Activated T-cell treated with anti-CD3 and anti-CD28 coated beads, Interleukin-2, amount 50 U/mL, for 4 hours (primary cell): ENCODE measurements around the gene NUP210. TPM values are rescaled to one million over a fixed set of nuclear protein-coding genes. Genes with fewer than 3 reads are reported as not detected.

Experiments
- ATAC-seq, 2 donors: fragments of 200-7000 bp; cut with Tn5 transposase; one replicate each; pipeline ENCODE4 v1.10.0; 2021
- DNase-seq: peaks from one replicate; pipeline ENCODE4 v3.0.0-alpha.2; 2020
- H3K27me3 Mint-ChIP-seq: one replicate; pipeline ENCODE4 v1.8.0; 2021; ENCODE audit warnings: low read depth, mixed read lengths
- H3K36me3 Mint-ChIP-seq: one replicate; pipeline ENCODE4 v1.8.0; 2022; ENCODE audit warnings: mixed read lengths; ENCODE audit not compliant: insufficient read depth
- H3K4me1 Mint-ChIP-seq: one replicate; pipeline ENCODE4 v1.8.0; 2021; ENCODE audit warnings: low read depth, mixed read lengths
- H3K4me3 Mint-ChIP-seq: one replicate; pipeline ENCODE4 v1.8.0; 2021; ENCODE audit warnings: mild to moderate bottlenecking, moderate library complexity, mixed read lengths
- H3K9me3 Mint-ChIP-seq: one replicate; pipeline ENCODE4 v1.8.0; 2021; ENCODE audit warnings: mixed read lengths
- total RNA-seq, 3 donors: library from RNA; stranded (reverse); gene quantifications; one replicate each; pipeline ENCODE4 v1.2.1, GENCODE V29; 2021

The NUP210 gene
- total RNA-seq, 3 donors from 2014 or later = 80.3 to 83.4 (median 82.0) TPM

DNA sequence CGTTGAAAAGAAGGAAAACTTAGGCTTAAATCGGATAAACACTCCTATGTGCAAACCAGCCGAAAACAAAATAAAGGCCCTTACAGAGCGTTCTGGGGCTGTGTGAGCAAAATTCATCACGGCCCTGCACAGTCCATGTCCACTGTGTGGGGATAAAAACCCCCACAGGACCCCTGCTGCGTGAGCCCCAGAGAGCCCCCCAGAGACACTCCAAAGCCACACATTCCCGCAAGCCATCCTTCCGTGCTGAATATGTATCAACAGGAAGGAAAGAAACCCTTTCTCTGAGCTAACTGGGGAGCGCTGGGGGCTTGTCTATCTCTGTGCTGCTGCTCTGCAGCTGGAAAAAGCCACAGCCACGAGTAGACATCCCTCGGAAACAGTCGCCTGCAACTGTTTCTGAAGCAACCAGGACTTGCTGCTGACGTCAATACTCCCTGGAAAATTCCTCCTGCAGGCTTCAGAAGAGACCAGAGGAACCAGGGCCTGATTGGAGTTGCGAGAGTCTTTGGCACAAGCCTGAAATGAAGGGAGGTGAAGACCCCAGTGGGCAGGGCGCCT is 72.7 kb downstream of the NUP210 start:
- DNase-seq (no peak), ATAC-seq (no peak)
- H3K4me3 Mint-ChIP-seq = no peak overlapping the region
- peaks cover 59% of the 10 kb centered on the region for H3K4me1 Mint-ChIP-seq
- H3K27me3 Mint-ChIP-seq = no peaks in the 10 kb centered on the region
- H3K36me3 Mint-ChIP-seq = peaks cover 44% of the 10 kb centered on the region
- no peaks in the 10 kb centered on the region for H3K9me3 Mint-ChIP-seq

DNA sequence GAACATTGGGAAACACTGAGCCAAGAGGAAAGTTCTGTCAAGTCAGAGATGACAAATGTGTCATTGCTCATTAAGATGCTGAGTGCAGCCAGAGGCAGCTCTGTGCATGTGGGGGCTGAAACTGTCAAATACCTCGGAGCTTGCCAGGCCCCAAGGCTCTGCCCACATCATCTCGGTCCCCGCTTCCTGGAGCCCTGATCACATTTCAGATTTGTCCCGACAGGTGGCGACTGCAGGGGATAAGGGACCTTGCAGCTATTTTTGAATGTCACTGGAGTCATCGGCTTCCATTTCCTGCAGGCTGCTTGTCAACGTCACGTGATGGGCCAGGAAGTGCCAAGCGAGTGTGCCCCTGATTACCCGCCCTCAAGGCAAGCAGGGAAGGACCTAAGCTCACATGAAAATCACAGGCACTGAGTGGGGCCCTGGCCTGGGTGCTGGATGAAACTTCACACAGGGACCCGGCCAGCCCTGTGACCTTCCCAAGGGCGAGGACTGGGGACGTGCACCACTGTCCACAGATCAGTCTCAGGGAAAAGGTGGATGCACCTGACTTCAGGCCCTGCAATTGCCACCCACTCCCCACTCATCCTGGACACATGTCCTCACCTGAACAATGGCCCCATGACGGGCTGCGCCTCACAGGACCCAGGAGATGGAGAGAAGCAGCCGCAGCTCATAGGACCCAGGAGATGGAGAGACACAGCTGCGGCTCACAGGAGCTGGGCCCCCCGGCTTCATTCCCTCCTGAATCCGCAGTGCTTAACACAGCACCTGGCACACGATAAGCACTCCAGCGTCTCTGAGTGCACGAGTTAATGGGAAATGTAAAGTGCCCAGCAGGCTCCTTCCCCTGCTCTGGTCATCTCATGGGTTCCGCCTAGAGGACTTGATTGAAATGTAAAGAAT is 73.4 kb downstream of the NUP210 start:
- Mint-ChIP-seq H3K4me1 (peaks cover 59% of the 10 kb centered on the region), H3K27me3 (no peaks in the 10 kb centered on the region), H3K9me3 (no peaks in the 10 kb centered on the region), H3K36me3 (peaks cover 44% of the 10 kb centered on the region), H3K4me3 (no peak overlapping the region)
- ATAC-seq (peak; percentile 88 to 91), DNase-seq (peak; percentile 65)

DNA sequence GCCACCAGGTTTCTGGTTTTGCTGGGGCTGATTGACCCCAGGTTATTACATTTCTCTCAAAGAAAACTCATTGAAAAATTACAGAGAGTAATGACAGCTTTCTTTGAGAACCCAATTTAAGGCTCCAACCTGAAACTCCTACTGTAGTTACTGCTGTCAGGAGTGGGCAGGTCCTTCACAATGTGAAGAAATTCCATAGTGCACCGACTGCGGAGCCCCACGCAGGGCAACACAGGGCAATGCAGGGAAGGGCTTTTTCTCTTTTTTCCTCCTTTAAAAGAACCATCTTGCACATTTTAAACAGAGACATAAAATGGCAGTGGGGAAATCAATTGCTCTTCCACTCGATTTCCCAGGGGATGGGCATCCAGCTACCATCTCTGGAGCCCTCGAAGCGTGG is 74.3 kb downstream of the NUP210 start:
- H3K4me3 Mint-ChIP-seq = no peak overlapping the region
- peaks cover 44% of the 10 kb centered on the region for H3K36me3 Mint-ChIP-seq
- H3K4me1 Mint-ChIP-seq = peaks cover 56% of the 10 kb centered on the region
- no peak for ATAC-seq
- DNase-seq = no peak
- H3K27me3 Mint-ChIP-seq = no peaks in the 10 kb centered on the region
- no peaks in the 10 kb centered on the region for H3K9me3 Mint-ChIP-seq

DNA sequence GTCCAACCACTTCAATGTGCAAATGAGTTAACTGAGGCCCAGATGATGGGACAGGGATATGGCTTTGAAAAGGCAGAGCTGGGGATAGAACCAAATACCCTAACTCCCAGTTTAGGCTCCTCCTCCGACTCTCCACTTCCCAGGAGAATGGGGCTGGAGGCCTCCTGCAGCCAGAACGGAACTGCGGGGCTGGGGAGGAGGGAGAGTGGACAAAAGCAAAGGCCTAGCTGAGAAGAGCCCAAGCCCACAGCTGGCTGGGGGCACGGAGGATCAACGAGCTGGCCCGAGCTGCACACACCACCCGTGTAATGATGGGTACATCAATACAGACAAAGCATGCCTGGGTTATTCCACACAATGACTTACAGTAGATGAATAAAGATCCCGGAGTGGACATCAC is 74.8 kb downstream of the NUP210 start:
- ATAC-seq (no peak), DNase-seq (no peak)
- no peaks in the 10 kb centered on the region for H3K27me3 Mint-ChIP-seq
- peaks cover 41% of the 10 kb centered on the region for H3K36me3 Mint-ChIP-seq
- no peak overlapping the region for H3K4me3 Mint-ChIP-seq
- H3K4me1 Mint-ChIP-seq = peaks cover 54% of the 10 kb centered on the region
- no peaks in the 10 kb centered on the region for H3K9me3 Mint-ChIP-seq

DNA sequence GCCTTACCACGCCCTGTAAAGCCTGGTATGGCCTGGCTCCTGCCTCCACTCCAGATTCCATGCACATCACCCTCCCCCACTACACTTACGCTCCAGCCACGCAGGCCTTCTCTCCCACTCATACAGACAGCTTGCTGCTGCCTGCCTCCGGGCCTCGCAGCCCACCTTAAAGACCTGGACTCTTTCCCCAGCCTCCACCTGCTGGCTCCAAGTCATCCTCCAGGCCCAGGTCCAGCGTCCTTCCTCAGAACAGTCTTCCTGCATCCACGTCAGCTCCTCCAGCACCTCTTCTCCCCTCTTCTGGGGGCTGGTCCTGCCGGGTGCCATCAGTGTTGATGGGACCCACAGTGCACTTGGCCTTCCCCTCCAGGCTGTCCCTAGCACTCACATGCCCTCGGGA is 75.5 kb downstream of the NUP210 start:
- H3K27me3 Mint-ChIP-seq = no peaks in the 10 kb centered on the region
- H3K4me1 Mint-ChIP-seq = peaks cover 48% of the 10 kb centered on the region
- DNase-seq (no peak), ATAC-seq (no peak)
- H3K36me3 Mint-ChIP-seq = peaks cover 38% of the 10 kb centered on the region
- H3K4me3 Mint-ChIP-seq = no peak overlapping the region
- no peaks in the 10 kb centered on the region for H3K9me3 Mint-ChIP-seq

DNA sequence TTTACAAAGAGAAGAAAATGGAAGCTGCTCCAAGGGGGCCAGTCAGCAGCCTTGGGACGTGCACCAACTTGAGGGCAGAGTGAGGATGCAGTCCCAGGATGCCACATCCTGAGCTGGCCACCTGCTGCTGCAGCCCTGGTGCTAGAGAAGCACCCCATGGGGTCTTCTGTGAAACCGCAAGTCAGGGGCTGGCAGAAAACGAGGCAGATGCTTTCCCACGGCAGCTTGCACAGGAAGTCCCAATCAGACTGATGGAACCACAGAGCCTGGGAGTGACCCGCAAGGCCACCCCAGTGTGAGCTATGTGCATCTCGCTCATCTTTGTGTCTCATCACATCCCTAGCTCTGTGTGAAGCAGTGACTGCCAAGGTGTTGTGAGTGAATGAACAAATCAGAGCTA is 76.5 kb downstream of the NUP210 start:
- no peaks in the 10 kb centered on the region for H3K9me3 Mint-ChIP-seq
- no peak for ATAC-seq
- H3K36me3 Mint-ChIP-seq = peaks cover 35% of the 10 kb centered on the region
- DNase-seq = no peak
- H3K4me3 Mint-ChIP-seq = no peak overlapping the region
- peaks cover 37% of the 10 kb centered on the region for H3K4me1 Mint-ChIP-seq
- no peaks in the 10 kb centered on the region for H3K27me3 Mint-ChIP-seq

DNA sequence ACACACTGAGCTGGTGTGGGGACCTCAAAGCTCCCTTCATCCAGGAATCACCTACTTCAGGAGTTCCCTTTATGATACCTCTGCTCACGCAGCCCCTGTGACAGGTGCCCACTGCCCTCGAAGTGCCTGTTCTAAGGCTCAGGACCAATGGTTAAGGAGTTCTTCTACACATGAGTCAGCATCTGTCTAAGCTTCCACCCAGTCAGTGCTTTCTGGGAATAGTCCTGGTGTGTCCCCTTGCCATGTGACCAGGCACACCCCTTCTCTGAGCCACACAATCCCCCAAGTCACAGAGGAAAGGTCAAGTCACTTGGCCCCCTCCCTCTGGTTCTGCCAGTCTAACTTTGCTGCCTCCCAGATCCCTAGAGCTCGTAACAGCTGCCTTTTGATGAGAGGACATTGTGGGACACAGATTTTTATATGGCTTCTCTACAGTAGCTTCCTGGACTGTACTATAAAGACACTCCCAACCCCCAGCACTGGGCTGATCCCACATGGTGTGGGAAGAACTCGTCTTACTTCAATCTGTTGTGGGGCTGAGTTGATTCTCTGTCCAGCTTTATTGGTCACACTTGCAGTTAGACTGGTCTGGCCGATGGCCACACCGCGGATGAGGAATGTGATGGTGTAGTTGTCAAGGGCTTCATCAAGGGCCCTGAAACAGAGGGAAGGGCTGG is 78.8 kb downstream of the NUP210 start:
- Mint-ChIP-seq H3K4me1 (peaks cover 19% of the 10 kb centered on the region), H3K4me3 (no peak overlapping the region), H3K27me3 (no peaks in the 10 kb centered on the region), H3K36me3 (peaks cover 35% of the 10 kb centered on the region), H3K9me3 (no peaks in the 10 kb centered on the region)
- no peak for ATAC-seq
- no peak for DNase-seq

DNA sequence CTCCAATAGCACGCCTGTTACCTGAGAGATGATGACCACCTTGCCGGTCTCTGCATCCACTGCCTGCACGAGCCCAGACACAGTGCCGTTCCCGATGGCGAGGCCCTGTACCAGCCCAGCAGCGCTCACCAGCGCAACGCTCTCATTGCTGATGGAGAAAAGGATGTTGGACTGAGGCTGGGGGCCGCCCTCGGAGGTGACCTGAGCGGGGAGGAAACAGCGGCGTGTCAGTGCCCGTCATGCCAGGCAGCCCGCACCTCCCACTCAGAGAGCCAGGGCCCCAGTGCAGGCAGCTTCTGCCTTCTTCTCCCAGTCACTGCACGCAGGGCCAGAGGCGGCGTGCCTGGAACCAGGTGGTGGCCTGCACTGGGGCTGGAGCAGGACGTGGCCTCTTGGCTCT is 80.3 kb downstream of the NUP210 start:
- Mint-ChIP-seq H3K4me1 (peaks cover 13% of the 10 kb centered on the region), H3K9me3 (no peaks in the 10 kb centered on the region), H3K27me3 (no peaks in the 10 kb centered on the region), H3K36me3 (peaks cover 35% of the 10 kb centered on the region), H3K4me3 (no peak overlapping the region)
- ATAC-seq = no peak
- no peak for DNase-seq

DNA sequence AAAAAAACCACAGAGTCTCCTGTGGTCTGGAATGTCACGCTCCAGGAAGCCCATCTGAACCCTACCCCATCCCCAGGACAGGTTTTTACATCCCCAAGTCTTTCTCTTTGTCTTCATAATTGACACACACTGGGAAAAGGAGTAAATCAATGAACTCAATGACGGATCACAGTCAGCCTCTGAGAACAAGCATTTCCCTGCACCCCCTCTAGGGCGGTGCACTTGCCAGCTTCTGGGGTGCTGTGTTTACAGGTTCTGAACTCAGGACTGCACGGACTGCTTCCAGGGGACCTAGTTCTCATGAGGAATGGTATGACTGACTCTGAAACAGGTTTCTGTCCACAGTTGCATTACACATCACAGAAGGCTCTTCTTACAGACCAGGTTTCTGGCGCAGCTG is 81.1 kb downstream of the NUP210 start:
- Mint-ChIP-seq H3K36me3 (peaks cover 34% of the 10 kb centered on the region), H3K27me3 (no peaks in the 10 kb centered on the region), H3K4me3 (no peak overlapping the region), H3K9me3 (no peaks in the 10 kb centered on the region), H3K4me1 (peaks cover 11% of the 10 kb centered on the region)
- DNase-seq (no peak), ATAC-seq (no peak)

DNA sequence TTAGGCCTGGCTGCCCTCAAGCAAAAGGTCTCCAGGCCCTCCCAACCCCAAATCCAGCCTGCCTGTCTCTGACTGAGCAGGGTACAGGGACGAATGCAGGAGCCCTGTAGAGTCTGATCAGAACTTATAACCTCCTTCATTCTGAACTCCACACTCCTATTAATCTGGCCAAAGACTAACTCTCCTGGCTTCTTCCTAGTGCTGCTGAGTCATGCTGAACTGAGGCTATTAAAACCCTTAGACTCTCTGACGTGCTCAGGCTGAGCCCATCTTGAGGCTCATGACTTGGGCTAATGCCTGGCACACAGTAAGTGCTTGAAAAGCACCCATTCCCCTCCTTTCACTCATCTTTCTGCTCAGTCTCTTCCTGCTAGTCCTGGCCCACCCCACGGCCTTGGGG is 81.9 kb downstream of the NUP210 start:
- no peak for DNase-seq
- Mint-ChIP-seq H3K27me3 (no peaks in the 10 kb centered on the region), H3K4me3 (no peak overlapping the region), H3K9me3 (no peaks in the 10 kb centered on the region), H3K4me1 (peaks cover 5% of the 10 kb centered on the region), H3K36me3 (peaks cover 37% of the 10 kb centered on the region)
- ATAC-seq = no peak

DNA sequence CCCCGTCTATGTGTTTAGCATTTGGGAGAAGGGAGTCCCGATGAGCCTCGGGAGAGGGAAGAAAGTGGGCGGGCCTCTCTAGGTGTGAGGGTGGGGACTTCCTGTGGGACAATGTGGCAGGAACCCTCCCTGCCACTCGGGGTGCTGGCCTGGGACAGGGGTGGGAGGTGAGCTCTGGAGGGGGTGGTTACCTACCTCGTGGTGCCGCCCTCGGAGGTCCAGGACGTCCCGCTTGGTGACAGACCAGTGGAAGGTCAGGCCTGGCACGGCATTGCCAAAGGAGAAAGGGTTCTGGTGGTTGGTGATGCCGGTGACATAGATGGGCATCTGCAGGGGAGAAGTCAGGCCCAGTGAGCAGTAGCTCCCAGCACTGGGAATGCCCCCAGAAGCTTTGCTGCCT is 83.5 kb downstream of the NUP210 start:
- Mint-ChIP-seq H3K9me3 (no peaks in the 10 kb centered on the region), H3K36me3 (peaks cover 34% of the 10 kb centered on the region), H3K4me3 (no peak overlapping the region), H3K27me3 (no peaks in the 10 kb centered on the region), H3K4me1 (peaks cover 5% of the 10 kb centered on the region)
- DNase-seq = no peak
- no peak for ATAC-seq

DNA sequence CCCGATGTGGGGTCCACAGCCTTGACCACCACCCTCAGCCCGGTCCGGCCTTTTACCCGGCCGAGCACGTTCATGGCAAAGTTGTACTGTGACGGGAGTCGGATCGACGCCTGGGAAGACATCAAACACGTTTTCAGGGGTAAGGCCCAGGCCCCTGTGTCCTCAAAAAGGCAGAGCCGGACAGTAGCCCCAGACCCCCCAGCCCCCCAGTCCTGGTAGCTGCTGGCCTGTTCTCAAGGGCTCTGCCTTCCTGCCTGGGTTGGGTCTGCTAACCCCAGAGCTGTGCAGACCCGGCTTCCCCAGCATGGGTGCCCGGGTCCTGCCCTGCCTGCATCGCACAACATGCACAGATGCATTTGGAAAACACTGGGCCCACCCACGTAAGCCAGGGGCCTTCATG is 84.6 kb downstream of the NUP210 start:
- H3K4me3 Mint-ChIP-seq = no peak overlapping the region
- DNase-seq = no peak
- no peaks in the 10 kb centered on the region for H3K27me3 Mint-ChIP-seq
- ATAC-seq = no peak
- H3K36me3 Mint-ChIP-seq = peaks cover 29% of the 10 kb centered on the region
- peaks cover 5% of the 10 kb centered on the region for H3K4me1 Mint-ChIP-seq
- H3K9me3 Mint-ChIP-seq = no peaks in the 10 kb centered on the region

DNA sequence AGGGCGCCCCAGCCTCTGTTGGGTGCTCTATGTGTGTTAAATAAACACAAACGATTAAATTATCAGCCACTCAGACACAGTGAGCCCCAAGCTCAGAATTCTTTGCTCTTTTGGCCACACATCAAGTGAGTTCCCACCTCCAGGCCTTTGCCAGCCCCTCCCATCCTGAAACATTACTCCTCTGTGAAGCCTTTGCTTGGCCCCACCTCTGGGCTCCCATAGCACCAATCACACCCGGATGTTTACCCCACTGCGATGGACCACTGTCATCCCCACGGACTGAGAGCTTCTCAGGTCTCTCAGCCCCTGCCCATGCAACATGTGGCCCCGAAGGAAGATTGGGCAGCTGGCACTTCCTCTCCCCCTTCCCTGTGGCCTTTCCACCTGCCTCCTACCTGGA is 85.1 kb downstream of the NUP210 start:
- H3K27me3 Mint-ChIP-seq = no peaks in the 10 kb centered on the region
- ATAC-seq = no peak
- DNase-seq = no peak
- peaks cover 29% of the 10 kb centered on the region for H3K36me3 Mint-ChIP-seq
- H3K9me3 Mint-ChIP-seq = no peaks in the 10 kb centered on the region
- peaks cover 5% of the 10 kb centered on the region for H3K4me1 Mint-ChIP-seq
- H3K4me3 Mint-ChIP-seq = no peak overlapping the region

DNA sequence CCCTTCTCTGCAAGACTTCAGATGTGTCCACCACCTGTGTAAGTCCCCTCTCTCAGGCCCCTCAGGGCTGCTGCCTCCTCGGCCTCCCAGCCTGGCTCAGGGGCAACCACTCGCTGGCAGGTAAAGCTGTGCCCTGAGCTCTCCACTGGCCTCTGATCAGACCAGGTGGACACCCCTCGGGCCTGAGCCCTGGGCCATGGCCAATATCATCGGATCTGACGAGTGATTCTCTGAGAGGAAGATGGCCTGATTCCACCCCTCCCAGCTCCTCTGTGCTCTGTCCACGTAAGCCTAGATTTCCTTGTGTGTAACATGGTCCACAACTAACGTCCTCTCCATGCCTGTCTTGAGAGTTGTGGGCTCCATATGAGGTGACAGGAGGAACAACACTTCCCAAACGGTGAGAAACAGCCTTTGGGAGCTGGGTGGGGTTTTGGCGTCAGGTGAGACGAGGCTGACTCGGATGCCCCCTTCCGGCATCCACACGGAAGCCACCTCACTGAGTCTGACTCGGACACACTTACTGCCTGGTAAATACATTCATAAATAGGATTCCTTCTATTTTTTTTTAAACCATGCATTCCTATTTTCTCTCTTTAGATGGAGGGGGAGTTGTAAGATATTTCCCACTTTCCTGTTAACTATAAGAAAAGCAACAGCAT is 86.8 kb downstream of the NUP210 start:
- H3K9me3 Mint-ChIP-seq = no peaks in the 10 kb centered on the region
- H3K4me1 Mint-ChIP-seq = peaks cover 5% of the 10 kb centered on the region
- peaks cover 36% of the 10 kb centered on the region for H3K36me3 Mint-ChIP-seq
- ATAC-seq (no peak), DNase-seq (no peak)
- H3K4me3 Mint-ChIP-seq = no peak overlapping the region
- H3K27me3 Mint-ChIP-seq = no peaks in the 10 kb centered on the region
